ENCODE data around the gene MRGPRD.

DNA sequence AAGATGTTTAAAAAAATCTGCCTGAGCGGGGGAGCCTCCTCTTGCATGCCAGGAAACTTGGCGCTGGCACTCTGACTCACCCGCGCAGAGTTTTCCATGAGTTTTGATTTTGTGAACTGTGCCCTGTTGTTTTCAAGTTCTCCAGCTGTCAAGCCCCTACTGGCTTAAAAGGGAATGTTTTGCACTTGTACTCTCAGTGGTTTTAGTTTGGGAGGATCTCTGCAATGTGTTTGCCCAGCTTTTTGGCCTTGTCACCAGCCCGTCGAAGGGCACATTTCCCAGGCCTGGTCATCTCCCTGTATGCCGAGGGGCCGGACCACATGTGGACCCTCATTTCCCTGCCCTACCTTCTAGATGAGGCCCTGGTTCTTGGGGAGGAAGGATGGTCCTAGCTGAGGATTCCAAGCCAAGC lies 20.1 kb upstream of the MRGPRD start:
- no peak for TF ChIP-seq POLR2A (IDR thresholded peaks at IDR 0.05; ENCODE audit: low read depth, low read length)
- no peak for TF ChIP-seq TAF1 (IDR thresholded peaks at IDR 0.05; ENCODE audit: low read depth, low read length)
- TF ChIP-seq POLR2AphosphoS5 (IDR thresholded peaks at IDR 0.05; ENCODE audit: low read depth, low read length), result no peak
